ENCODE results near the gene JAM3. TPM values are rescaled to one million over a fixed set of nuclear protein-coding genes. Genes with fewer than 3 reads are reported as not detected.

Gene JAM3
- polyA plus RNA-seq, 1 of the 3 experiments (the other 2 are of a cell fraction): 56.8 TPM

- no peak for TF ChIP-seq NRF1 (IDR thresholded peaks at IDR 0.05; ENCODE audit: low read depth, low read length)
- TF ChIP-seq RFX5 (IDR thresholded peaks at IDR 0.05; ENCODE audit: low read length): no peak
- TF ChIP-seq IRF3 (IDR thresholded peaks at IDR 0.05; ENCODE audit: low read depth, low read length): no peak
Measured at GRCh38 chr11:134143801-134144200, 74.9 kb downstream of the JAM3 start (continued).

- TF ChIP-seq POLR2AphosphoS5 (IDR thresholded peaks at IDR 0.05; ENCODE audit: low read depth, low read length): no peak
- TF ChIP-seq, protein P1, sequence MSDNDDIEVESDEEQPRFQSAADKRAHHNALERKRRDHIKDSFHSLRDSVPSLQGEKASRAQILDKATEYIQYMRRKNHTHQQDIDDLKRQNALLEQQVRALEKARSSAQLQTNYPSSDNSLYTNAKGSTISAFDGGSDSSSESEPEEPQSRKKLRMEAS (IDR thresholded peaks at IDR 0.05; ENCODE audit: low read depth): no peak
- Histone ChIP-seq H3K27ac (ENCODE audit: low read depth in 2 of 2, low read length in 1 of 2) (no peak overlapping the region), H3K9me2 (no peaks in the 10 kb centered on the region), H3K9me3 (no peaks in the 10 kb centered on the region), H2AFZ (ENCODE audit: low read depth) (no peak overlapping the region), H3K4me1 (ENCODE audit: control insufficient read depth in 1 of 2, insufficient read depth in 2 of 2, low read depth in 1 of 2, low read length in 1 of 2) (no peaks in the 10 kb centered on the region), H3K9ac (no peak overlapping the region), H3K36me3 (replicated peaks in 1 of 2; ENCODE audit: control insufficient read depth in 1 of 2, insufficient read depth in 2 of 2, low read length in 1 of 2) (peaks cover 34 to 43% of the 10 kb centered on the region in 2 experiments), H3K4me3 (ENCODE audit: low read depth in 2 of 2, low read length in 1 of 2) (no peak overlapping the region), H3K27me3 (ENCODE audit: insufficient read depth) (no peaks in the 10 kb centered on the region), H4K20me1 (ENCODE audit: insufficient read depth) (0 out of 2 replicates have a peak, but pooled peaks cover 2% of the 10 kb centered on the region), H3F3A (replicated peaks; ENCODE audit: insufficient read depth) (no peaks in the 10 kb centered on the region), H3K79me2 (ENCODE audit: insufficient read depth) (peaks cover 3% of the 10 kb centered on the region; the same call in 1 of the 2 replicates), H3K4me2 (no peak overlapping the region)
- WGBS (ENCODE audit: low lambda C conversion rate): 79% methylated on average over 5 of the region's 5 CpGs
- POLR2A ChIA-PET: no interaction called here
- CTCF ChIA-PET: no interaction called here
- DNase-seq: no peak
Measured at GRCh38 chr11:134144744-134145143, 75.9 kb downstream of the JAM3 start.

GRCh38 chr11:134145715-134146114 is 76.8 kb downstream of the JAM3 start:
- POLR2A ChIA-PET: no interaction called here
- Histone ChIP-seq H3K4me3 (ENCODE audit: low read depth in 2 of 2, low read length in 1 of 2) (no peak overlapping the region), H3K9me3 (no peaks in the 10 kb centered on the region), H3F3A (replicated peaks; ENCODE audit: insufficient read depth) (no peaks in the 10 kb centered on the region), H3K4me2 (no peak overlapping the region), H3K9me2 (no peaks in the 10 kb centered on the region), H3K79me2 (ENCODE audit: insufficient read depth) (no peaks in the 10 kb centered on the region), H3K27ac (ENCODE audit: low read depth in 2 of 2, low read length in 1 of 2) (no peak overlapping the region), H3K27me3 (ENCODE audit: insufficient read depth) (no peaks in the 10 kb centered on the region), H2AFZ (ENCODE audit: low read depth) (no peak overlapping the region), H3K4me1 (ENCODE audit: control insufficient read depth in 1 of 2, insufficient read depth in 2 of 2, low read depth in 1 of 2, low read length in 1 of 2) (no peaks in the 10 kb centered on the region; a peak in 1 of 4 replicates), H4K20me1 (ENCODE audit: insufficient read depth) (0 out of 2 replicates have a peak, but pooled peaks cover 2% of the 10 kb centered on the region), H3K9ac (no peak overlapping the region), H3K36me3 (replicated peaks in 1 of 2; ENCODE audit: control insufficient read depth in 1 of 2, insufficient read depth in 2 of 2, low read length in 1 of 2) (peaks cover 40 to 50% of the 10 kb centered on the region in 2 experiments)
- no peak for DNase-seq
- TF ChIP-seq, protein P2, sequence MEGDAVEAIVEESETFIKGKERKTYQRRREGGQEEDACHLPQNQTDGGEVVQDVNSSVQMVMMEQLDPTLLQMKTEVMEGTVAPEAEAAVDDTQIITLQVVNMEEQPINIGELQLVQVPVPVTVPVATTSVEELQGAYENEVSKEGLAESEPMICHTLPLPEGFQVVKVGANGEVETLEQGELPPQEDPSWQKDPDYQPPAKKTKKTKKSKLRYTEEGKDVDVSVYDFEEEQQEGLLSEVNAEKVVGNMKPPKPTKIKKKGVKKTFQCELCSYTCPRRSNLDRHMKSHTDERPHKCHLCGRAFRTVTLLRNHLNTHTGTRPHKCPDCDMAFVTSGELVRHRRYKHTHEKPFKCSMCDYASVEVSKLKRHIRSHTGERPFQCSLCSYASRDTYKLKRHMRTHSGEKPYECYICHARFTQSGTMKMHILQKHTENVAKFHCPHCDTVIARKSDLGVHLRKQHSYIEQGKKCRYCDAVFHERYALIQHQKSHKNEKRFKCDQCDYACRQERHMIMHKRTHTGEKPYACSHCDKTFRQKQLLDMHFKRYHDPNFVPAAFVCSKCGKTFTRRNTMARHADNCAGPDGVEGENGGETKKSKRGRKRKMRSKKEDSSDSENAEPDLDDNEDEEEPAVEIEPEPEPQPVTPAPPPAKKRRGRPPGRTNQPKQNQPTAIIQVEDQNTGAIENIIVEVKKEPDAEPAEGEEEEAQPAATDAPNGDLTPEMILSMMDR (IDR thresholded peaks at IDR 0.05): no peak
- TF ChIP-seq YY1 (IDR thresholded peaks at IDR 0.05; ENCODE audit: low read depth) (no peak), MEF2A (IDR thresholded peaks at IDR 0.05; ENCODE audit: borderline replicate concordance, low read depth) (no peak), FOSL2 (IDR thresholded peaks at IDR 0.05; ENCODE audit: borderline replicate concordance, low read depth) (no peak), RCOR1 (IDR thresholded peaks at IDR 0.05; ENCODE audit: low read length) (no peak), RFX5 (IDR thresholded peaks at IDR 0.05; ENCODE audit: low read length) (no peak), USF1 (IDR thresholded peaks at IDR 0.05; ENCODE audit: borderline replicate concordance, low read depth) (no peak), SIN3A (IDR thresholded peaks at IDR 0.05; ENCODE audit: borderline replicate concordance, low read depth, low read length) (no peak), RAD21 (IDR thresholded peaks at IDR 0.05; ENCODE audit: low read length) (no peak), USF2 (IDR thresholded peaks at IDR 0.05; ENCODE audit: borderline replicate concordance, low read depth, low read length) (no peak)
- CTCF ChIA-PET: interaction anchor here (1.8 kb wide), 1 partner anchor 95 kb away, joined by 8 read pairs; no protein-coding TSS in a partner anchor
- WGBS (ENCODE audit: low lambda C conversion rate): 96% methylated on average over 8 of the region's 8 CpGs
